ENCODE measurements around the gene LRTM2.

The LRTM2 gene

DNA sequence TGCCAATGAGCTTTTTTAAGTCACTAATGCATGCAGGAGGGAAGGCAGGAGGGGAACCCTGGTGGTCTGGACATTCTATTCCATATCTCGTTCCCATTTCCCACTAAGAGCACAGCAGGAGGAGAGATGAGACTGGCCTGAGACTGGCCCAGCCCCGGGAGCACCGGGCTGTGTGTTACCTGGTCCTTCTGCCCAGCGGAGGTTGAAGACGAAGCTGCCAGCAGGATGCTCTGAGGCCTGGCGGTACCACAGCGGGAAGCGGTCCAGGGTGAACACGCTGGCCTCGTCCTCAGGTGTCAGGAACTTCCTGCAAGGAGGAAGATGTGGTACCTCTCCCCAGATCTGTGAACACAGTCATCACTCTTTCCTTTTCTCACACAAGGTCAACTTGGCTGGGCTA, 23.9 kb downstream of the LRTM2 start:
- no peak for DNase-seq

DNA sequence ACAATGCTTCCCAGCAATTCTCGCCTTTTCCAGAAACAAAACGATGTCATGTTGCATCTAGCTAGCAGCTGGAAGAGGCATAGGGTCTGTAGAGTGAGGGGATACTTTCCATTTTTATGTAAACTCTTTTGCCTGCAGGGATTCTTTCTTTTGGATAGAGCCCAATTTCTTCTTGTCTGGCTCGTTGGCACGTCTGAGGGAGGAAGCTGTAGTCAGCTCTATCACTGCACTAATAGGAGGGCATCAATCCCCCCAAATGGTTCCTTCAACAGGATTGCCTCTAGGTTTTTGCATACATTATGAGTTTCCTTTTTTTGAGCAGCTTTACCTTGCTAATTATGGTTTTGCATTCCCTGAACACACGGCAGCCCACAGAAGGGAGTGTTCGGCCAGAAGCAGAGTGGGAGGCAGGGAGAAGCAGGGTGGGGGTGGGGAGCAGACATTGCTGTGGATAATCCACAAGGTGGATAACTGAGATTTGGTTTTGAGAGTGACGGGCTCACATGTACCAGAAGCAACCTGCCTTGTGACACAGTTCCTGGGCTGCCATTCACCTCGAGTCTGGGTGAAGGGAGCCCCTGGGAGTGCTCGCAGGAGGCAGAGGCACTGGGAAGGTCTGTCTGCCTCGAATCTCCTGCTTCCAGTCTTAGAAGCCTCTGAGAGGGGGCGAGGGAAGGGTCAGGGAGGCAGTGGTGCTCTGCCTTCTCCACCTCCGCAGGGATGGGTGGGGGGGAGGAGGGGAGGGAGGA, 24.5 kb downstream of the LRTM2 start:
- no peak for DNase-seq

DNA sequence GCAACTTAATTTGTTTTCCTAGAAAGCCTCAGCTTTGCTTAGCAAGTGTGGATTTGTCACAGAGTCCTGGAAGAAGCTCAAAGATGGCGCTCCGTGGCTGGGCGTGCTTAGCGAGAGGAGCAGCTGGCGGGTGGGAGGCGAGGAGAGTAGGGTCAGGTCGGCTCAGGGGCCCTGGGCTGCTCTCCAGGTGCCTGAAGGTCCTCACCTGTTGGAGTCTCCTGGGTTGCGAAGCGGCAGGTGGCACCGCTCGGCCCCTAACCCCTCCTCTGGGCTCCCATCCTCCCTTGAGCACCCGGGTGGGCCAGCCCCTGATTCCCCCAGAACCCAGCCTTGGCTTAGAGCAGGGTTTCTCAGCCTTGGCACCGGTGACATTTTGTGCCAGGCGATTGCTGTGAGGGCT, 25.1 kb downstream of the LRTM2 start:
- DNase-seq = no peak

DNA sequence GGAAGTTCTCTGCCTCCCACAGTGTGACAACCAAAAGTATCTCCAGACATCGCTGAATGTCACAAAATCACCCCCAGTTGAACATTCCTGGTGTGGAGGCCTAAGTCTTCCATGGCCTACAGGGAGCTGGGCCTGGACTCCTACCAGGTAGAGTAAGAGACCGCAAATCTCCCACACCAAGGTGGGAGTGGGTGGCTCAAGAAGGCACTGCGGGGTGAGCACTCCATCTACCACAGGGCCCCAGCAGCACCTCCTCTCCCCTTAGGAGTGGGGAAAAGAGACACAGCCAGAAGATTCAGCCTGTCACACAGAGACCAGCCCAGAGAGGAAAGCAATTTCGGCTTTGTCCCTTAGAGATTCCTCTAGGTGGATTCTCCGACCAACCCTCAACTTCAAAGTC, 25.5 kb downstream of the LRTM2 start:
- no peak for DNase-seq

DNA sequence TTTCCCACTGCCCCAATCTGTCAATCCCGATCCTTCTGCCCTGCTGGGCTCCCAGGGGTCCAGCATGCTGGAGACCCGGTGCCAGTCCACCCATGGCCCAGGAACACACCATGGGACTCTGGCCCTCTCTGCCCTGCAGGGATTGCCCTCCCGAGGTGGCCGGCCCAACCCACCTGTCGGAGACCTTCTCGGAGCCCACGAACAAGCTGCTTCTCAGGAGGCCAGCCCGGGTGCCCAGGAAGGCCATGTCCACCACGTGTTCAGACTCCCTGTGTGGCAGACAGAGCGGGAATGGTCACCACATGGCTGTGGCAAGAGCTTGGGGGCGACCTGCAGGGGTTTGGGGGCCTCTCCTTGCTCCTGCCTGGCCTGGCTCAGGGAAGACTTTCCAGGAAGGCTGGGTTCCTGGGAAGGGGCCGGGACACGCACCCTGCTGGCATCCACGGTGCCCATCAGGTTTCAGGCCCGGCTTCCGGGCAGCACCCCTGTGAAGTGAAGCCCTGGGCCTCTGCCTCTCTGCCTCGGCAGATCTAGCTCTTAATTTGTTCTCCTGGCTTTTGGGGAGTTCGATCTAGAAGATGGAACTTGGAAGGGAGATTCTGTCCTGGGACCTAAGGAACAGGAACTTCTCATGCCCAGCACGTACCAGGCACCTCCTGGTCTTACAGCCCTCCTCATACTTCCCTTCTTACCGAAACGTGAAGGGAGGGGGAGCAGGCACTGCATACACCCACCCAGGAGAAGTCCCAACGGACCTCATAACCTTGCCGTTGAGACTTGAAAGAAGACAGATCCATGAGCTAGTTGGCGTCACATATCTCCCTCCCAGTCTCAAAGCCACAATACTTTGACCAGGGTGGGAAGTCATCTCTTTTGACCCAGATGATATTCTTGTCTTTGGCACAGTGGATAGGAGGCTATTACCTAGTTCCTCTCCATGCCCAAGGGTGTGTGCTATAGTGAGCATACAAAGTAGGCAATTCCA, 26.3 kb downstream of the LRTM2 start:
- no peak for DNase-seq

DNA sequence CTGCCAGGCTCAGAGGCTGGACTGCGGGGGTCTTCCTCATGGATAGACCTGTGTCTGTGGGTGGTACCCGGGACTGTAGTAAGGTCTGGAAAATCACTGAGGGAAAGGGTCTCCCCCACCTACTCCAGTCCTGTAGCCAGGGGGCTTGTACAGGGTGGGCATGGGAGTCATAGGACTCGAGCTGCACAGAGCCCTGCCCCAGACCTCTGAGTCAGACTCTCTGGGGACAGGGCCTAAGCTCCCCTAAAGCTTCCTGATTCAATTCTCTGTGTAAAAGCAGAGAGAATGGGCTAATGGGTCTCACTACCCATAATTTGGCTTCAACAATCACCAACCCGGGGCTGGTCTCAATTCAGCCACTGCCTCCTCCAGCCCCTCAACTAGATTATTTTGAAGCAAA, 27.0 kb downstream of the LRTM2 start:
- DNase-seq = no peak

DNA sequence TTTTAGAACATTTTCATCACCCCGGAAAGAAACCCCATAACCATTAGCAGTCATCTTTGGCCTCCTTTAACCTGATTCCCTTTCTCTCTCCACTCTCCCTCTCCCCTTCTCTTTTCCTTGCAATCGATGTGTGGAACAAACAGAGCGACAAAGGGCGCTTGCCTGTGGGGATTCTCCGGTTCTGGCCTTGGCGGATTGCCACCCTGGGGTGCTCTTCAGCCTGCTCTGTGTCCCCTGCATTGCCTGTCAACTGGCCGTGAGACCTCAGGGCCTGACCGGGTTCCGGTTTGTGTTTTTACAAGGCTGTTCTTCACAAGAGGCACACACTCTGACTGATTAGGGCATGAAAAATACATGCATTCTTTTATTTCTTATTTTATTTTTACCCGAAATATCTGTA, 27.8 kb downstream of the LRTM2 start:
- no peak for DNase-seq

DNA sequence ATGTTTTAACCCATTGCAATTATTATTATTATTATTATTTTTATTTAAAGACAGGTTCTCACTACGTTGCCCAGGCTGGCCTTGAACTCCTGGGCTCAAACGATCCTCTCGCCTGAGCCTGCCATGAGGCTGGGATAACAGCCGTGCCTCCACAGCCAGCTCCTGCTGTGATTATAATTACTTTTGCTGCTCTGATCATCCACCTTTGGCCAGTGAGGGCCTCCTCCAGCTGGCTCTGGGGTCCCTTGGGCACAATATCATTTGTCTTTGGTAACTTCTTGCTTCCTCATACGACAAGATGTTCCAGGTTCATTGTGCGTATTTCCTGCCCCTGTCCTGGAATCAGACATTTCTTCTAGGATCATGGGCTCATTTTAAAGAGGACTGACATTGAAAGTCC, 28.4 kb downstream of the LRTM2 start:
- no peak for DNase-seq

DNA sequence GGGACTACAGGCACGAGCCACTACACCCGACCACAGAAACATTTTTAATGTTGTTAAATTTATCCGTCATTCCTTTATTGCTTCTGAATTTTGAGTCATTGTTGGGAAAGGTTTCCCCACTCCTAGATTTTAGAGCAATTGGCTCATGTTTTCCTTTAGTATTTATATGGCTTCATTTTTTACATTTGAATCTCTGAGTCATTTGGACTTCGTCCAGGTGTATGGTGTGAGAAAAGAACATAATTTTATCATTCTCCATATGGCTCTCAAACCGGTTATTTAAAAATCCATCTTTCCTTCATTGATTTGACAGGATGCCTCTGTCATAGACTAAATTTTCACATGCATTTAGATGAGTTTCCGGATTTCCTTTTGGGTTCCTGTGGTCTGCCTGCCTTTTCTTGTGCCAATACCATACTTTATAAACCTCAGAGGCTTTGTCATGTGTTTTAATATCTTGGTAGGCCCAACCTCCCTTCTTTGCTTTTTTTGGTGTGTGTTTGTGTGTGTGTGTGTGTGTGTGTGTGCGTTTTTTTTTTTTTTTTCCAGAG, 30.9 kb downstream of the LRTM2 start:
- DNase-seq = no peak

DNA sequence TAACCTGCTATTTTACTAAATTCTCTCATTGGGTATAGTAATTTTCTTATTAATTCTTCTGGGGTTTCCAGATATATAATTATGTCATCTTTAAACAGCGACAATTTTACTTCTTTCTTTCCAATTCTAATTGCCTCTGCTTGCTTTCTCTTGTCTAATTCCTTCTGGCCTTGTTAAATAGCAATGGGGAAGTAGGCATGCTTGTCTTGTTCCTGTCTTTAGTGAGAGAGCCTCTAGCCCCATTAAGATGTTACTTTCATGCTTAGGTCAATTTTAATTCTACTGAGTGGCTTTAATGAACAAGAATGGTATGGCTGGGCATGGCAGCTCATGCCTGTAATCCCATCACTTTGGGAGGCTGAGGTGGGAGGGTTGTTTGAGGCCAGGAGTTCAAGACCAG, 31.7 kb downstream of the LRTM2 start:
- DNase-seq = no peak

DNA sequence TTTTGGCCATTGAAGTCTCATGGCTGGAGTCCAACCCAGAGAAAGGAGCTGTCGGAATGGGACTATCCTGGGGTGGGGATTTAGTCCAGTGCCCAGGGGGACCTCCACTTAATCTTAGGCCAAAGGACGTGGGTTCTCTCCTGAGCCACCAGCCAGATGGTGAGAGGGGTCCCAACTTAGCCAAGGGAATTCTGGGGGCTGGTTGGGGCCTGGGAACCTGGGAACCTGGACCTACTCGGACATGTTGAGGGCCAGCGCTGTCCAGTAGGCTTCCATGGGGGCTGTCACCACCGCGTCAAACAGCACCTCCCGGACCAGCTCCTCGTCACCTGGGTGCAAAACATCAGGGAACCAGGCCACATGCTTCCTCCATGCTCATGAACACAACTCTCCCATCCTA, 33.4 kb downstream of the LRTM2 start:
- DNase-seq = no peak

DNA sequence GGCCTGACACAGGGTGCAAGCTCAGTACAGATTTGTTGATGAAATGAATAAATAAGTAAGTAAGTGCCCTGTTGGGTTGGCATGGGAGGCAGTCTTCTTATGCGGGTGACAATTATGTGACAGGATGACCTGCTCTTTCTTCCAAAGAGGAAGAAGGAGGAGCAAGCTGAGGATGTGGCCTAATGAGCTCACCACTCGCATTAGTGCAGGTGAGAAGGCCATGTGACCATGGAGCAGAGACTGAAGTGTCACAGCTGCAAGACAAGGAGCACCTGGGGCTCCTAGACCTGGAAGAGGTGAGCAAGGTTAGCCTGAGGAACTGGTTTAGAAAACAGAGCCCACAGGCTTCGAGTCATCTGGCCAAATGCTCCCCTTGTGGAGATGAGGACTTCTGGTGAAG, 34.9 kb downstream of the LRTM2 start:
- no peak for DNase-seq

DNA sequence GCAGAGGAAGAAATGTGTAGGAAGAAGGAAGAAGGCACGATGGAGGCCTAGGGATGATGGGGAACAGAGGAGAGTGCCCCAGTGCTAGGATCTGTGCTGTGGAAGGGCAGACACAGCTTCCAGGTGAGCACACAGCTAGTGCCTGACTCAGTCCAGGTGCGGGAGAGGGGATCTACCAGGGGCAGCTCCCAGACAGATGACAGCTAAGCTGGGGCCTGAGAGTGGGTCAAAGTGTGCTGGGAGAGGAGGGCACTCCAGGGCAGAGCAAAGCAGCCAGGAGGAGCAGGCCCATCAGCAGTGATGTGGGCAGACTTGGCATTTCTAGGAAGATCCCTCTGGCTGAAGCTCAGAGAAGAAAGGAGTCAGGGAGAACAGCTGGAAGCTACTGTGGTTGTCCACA, 36.7 kb downstream of the LRTM2 start:
- DNase-seq = no peak

DNA sequence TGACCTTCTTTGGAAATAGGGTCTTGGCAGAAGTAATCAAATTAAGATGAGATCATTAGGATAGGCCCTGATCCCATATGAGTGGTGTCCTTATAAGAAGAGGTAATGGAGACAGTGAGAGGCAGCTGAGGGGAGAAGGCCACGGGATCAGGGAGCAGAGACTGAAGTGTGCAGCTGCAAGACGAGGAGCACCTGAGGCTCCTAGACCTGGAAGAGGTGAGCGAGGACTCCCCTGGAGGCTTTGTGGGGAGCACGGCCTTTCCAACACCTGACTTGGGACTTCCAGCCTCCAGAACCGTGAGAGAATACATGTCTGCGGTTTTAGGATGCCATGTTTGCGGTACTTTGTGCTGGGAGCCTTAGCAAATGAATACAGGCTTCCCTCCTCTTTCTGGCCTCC, 37.5 kb downstream of the LRTM2 start:
- DNase-seq = no peak

DNA sequence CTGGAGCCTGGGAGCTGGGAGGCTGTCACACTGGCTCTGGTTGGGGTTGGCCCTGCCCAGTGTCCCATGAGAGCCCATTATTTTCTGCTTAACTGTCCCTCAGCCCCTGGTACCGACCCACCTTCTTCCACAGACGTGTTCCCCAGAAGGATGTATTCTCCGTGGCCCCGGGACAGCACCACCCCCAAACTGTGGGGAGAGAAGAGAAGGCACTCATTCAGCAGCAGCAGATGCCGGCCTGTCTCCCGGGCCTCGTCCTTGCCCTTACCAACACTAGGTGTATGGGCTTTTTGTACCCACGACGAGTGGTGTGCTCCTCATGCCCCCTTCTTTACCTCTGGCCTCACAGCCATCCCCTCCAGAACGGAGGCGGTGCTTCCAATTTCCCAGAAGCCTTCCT, 38.1 kb downstream of the LRTM2 start:
- DNase-seq = no peak

DNA sequence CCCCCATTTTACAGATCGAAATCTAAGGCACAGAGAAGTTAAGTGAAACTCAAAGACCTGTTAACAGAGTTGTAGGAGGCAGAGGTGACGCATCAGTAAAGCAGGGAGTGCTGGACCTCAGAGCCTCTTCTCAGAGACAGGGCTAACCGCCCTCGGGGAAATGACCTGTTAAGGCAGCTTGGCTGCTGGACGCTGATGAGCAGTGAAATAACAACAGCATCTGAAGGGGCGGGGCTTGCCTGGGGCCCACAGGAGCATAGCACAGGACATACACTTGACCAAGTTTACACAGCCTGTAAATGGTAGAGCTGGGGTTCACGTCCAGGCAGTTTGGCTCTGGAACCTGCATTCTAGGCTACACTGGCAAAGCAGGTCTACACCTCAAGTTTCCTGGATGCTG, 39.3 kb downstream of the LRTM2 start:
- DNase-seq = no peak

DNA sequence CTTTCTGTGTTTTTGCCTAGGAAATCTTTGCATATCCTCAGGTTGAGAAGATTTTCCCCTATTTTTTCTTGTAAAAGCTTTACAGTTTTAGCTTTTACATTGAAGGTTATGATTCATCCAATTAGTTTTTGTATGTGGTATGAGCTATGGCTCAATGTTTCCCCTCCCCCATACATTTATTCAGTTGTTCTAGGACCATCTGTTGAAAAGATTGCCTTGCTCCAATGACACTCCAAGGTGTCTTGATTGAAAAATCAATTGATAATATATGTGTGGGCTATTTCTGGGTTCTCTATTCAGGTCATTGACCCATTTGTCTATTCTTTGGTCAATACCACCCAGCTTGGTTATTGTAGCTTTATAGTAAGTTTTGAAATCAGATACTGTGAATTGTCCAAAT, 42.6 kb downstream of the LRTM2 start:
- DNase-seq = no peak

DNA sequence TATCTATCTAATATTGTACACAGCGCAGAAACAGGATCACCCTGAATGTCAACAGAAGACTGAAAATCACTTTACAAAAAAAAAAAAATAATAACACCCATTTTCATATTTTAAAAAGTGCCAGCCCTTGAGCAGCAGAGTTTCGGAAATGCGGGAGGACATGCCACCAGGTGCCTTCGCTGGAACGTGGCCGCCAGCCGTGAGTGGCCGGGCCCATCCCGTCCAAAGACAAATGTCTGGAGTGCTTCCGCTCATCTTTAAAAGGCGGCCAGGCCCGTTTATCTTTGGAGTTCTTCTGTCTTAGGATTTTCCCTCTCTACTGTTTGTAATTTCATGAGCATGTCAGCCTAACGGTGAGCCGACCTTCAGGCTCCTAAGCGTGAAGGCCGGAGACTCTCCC, 43.5 kb downstream of the LRTM2 start:
- no peak for DNase-seq

DNA sequence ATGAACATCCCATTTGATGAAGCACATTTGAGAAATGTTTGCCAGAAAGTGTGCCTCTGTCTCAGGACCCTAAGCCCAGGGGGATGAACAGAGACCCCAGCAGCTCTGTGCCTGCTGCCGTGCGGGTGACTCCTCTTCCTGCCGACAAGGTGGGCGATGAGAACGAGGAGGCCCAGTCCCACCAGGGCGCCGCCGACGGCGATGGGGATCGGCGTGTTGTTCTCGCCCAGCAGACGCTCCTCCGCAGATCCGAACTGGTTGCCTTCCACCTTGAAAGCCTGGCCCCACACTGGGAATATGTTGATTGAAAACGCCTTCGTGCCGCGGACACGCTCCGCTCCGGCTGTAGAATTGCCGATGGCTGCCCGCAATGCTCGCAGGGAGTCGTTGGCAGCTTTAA, 44.1 kb downstream of the LRTM2 start:
- no peak for DNase-seq

DNA sequence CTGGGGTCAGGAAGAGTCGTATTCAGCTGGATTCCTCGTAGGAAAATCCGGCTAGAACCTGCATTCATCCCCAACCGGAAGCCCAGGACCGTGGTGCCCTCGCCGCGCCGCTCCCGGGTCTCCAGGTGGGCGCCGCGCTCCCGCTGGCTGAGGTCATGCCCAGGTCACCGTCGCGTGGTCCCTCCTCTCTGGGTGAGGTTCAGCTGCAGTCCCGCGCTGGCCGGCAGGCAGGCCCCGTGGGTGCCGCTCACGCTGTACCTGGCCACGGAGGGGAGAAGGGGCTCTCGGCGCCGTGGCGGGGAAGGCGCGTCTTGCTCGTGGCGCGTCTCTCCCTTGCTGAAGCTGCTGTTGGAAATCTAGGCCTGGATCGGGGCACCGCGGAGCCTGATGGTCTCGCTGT, 44.5 kb downstream of the LRTM2 start:
- DNase-seq = no peak

DNA sequence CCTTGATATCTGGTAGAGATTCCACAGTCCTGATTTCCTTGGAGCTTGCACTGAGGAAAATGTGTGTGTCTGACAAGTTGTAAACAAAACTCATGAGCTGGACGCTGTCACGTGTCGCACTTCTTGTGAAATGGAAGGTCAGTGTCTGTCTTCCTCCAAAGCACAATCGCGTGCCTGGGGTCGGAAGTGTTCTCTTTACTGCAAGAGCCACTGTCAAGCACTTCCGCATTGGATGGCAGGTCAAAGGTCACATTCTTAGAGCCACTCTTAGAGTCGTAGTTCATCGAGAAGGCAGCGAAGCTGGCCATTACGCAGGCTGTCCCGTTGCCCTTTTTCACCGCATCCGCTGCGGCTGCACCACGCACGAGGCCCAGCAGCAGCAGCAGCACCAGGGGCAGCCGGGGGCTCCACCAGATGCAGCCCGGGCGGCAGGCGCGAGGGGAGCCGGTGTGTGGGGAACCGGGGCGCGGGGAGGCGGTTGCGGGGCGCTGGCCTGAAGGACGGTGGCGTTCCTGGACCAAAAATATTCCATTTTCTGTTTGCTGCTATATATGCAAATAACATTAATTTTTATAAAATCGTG, 45.0 kb downstream of the LRTM2 start:
- no peak for DNase-seq

DNA sequence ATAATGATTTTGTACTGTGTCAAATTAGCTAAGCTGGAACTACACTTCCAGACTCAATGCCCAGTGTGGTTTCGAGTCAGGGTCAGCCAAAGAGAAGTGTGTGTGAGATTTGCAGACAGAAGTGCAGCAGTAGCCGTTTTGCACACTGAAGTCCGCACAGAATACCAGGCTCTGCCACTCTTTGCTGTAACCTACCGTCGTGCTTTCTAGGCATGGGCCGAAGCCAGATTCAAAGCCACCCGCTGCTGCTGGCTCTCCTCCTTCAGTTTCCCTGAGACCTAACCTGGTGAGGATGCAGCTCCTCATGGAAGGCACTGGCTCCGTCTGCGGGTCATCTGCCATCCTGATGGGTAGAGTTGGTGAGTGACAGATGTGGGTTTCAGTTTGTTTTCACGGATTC, 48.8 kb downstream of the LRTM2 start:
- no peak for DNase-seq

DNA sequence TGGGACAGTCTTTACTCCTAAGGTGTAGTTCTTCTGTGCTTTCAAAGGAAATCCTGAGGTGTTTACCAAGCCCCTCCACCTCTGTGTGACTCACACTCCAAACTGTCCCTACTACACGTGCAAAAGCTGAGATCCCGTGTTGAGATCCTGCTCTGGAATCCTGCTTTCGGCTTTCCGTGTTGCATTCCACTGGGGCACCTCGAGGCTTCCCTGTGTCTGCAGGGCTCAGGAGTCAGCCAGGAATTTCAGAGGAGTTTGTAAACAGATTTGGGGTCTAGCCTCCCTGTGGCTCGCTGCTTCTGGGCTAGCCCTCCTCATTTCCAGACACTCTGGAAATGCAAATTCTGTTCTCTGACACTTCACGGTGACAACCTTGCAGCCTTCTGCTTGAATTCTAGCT, 49.7 kb downstream of the LRTM2 start:
- DNase-seq = no peak
